ENCODE data around the gene TOLLIP.

DNA sequence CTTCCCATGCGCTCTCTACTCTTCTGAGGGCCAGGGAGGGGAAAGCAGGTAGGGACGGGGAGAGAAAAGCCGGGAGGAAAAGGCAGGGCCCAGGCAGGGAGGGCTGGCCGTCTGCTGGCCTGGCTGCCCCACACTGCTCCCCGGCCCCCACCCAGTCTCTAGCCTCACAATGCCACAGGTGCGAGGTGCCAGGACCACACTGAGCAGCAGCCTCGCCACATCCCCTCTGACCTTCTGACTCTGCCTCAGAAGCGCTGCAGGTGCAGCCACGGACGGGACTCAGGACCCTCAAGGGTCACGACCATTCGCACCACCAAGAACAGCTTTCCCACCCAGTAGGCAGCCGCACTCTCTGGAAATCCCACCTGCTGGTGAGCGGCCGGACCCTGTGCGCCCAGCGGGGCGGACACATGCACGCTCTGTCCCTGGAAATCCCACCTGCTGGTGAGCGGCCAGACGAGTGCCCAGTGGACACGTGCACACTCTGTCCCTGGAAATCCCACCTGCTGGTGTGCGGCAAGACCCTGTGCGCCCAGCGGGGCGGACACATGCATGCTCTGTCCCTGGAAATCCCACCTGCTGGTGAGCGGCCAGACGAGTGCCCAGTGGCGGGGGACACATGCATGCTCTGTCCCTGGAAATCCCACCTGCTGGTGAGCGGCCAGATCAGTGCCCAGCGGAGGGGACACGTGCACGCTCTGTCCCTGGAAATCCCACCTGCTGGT is 20.1 kb downstream of the TOLLIP start:
- TF ChIP-seq POLR2A (IDR thresholded peaks at IDR 0.05; ENCODE audit: low read depth, low read length): no peak
- TF ChIP-seq POLR2AphosphoS5 (IDR thresholded peaks at IDR 0.05; ENCODE audit: low read depth, low read length): no peak
